Smooth muscle cell of the umbilical artery (primary cell): ENCODE results near the gene RASSF8. TPM values are rescaled to one million over a fixed set of nuclear protein-coding genes. Genes with fewer than 3 reads are reported as not detected.

ENCODE experiments used
- total RNA-seq: library from RNA; depleted of rRNA; stranded (reverse); fragments of >200 nt; gene quantifications from 2 replicates; pipeline ENCODE4 v1.2.3, GENCODE V29; 2014

Gene RASSF8, protein sequence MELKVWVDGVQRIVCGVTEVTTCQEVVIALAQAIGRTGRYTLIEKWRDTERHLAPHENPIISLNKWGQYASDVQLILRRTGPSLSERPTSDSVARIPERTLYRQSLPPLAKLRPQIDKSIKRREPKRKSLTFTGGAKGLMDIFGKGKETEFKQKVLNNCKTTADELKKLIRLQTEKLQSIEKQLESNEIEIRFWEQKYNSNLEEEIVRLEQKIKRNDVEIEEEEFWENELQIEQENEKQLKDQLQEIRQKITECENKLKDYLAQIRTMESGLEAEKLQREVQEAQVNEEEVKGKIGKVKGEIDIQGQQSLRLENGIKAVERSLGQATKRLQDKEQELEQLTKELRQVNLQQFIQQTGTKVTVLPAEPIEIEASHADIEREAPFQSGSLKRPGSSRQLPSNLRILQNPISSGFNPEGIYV
- total RNA-seq, result 58.8 and 69.3 TPM in 2 replicates

DNA sequence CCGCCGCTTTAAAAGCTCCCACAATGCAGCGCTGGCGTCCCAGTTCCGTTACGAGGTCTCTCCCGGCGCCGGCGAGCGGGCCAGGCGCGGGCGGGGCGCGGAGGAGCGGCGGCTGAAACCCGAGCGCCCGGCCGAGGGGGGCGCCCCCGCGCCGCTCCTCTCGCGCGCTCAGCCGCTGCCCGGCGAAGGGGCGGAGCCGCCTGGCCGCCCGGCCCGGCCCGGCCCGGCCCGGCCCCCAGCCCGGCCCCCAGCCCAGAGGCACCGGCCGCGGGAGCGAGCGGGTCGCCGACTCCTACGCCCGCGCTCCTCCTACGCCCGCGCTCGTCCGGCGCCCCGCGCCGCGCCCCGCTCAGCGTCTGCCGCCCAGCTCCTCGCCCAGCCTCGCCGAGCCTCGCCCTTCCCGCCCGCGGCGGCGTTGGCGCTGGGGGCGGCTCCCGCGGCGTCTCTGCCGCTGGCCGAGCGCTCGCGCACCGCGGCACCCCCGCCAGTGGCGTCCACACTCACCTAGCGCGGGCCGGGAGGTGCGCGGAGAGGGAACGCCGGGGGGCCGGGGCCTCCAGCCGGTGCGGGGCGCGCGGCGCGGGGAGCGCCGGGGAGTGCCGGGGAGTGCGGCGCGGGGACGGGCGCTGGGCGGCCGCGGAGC is at the start of gene RASSF8:
Gene RASSF8, plus strand, starts transcription at position 255 of the 643 bp plus-strand sequence. CDS start 96,662 bp downstream, outside the sequence.

DNA sequence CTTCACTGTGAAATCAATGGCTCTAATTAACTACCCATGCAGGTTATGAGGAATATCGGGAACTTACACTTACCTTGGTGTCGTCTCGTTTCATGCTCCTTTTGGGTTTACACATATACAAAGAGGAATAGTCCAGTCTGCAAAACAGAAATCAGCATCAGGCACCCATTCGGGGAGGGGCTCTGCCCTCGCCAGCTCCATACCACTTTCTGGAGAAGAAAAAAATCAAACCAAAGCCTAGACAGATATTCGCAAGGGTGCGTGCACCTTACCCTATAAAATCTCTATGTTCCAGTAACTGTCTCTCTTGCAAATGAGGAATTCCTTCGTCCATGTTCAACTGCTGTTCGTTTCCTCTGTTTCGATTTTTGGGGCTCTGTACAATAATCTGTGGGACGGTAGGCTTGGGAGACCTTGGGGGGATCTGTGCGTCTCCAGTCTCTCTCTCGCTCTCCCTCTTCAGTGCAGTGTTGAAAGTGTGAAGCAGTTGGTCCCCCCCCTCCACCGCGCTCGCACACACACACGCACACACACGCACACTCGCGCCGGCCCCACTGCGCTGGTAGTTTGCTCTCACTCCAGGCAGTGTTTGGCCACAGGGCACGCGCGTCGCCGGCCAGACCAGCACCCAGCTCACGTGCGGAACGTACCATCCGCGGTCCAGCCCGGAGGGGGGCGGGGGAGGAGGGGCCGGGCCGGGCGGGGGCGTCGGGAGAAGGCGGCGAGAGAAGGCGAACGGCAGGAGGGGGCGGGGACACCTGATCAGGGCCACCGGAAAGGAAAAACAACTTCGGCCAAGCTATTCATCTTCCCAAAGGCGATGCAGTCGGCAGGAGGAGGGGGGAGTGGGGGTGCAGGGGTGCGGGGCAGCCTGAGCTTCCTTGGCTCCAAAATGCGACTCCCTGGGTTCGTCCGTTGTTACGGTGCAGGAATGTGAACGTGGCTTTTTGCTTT is 166.2 kb downstream of the RASSF8 start, which contains the start of gene BHLHE41:
Gene BHLHE41, minus strand, starts transcription at position 592 of the 954 bp plus-strand sequence. Its CDS starts 258 bp downstream, at position 334.

Other genes with a start within 250 kb of the RASSF8 start
- gene BHLHE41, start 166.4 kb downstream of the RASSF8 start, total RNA-seq, result 16.0 and 27.8 TPM in 2 replicates
- 27.9 and 36.8 TPM in 2 replicates for gene SSPN, start 236.9 kb downstream of the RASSF8 start, total RNA-seq